ENCODE data around the gene DNASE2.

Gene DNASE2

DNA sequence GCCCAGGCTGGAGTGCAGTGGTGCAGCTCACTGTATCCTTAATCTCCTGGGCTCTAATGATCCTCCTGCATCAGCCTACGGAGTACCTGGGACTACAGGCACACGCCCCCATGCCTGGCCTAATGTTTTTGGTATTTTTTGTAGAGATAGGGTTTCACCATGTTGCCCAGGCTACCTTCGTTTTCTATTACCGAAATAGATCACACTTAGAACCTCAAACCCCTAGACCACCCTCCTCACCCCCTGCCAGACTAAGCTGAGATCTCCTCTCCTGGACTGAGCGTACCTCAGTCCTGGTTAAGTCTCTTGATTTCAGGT is 5.4 kb upstream of the DNASE2 start:
- DNase-seq (ENCODE audit: low read depth in 2 of 2), result no peak

GRCh38 chr19:12885749-12886650 is 4.8 kb upstream of the DNASE2 start:
- DNase-seq (ENCODE audit: low read depth in 2 of 2), result no peak

GRCh38 chr19:12884926-12885748 is 3.9 kb upstream of the DNASE2 start:
- peak; percentile 52 to 72 for DNase-seq (ENCODE audit: low read depth in 2 of 2)

DNA sequence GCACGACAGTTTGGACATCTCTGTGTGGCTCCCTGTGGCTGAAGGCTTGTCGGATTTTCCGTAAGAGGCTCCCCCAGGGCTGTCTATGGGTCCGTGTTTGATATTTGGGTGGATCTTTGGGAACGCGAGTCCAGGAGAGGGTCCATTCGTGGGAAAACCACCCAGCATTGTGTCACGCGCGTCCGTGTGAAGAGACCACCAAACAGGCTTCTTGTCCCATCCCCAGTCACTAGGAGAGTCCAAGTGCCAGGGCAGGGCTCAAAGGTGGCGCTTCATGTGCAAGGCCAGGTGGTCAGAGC is 3.3 kb upstream of the DNASE2 start:
- DNase-seq (ENCODE audit: low read depth in 2 of 2), result no peak

DNA sequence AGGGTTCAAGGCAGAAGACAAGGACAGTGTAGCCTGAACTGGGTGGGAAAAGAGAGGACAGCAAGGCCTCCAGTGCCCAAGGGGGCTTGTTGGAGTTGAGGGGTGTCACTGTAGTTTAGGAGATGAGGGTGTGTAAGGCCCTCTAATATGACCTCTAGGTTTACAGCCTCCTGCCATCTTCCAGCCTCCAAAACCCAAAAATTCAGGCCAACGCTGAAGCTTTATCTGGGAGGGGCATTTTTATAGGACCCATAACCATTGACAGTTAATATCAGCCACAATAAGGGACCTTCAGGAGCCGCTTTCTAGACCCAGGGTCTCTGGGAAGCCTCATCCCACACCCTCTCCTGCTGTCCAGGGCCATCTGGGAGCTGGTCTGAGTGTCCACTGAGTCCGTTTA is 3.0 kb upstream of the DNASE2 start:
- DNase-seq (ENCODE audit: low read depth in 2 of 2), result no peak

GRCh38 chr19:12882589-12882988 is 1.3 kb upstream of the DNASE2 start:
- no peak for DNase-seq (ENCODE audit: low read depth in 2 of 2)

- DNase-seq (ENCODE audit: low read depth in 2 of 2), result no peak
Observed at GRCh38 chr19:12880551-12881171, 588 bp downstream of the DNASE2 start.

GRCh38 chr19:12875086-12875485 is 6.2 kb downstream of the DNASE2 start:
- no peak for DNase-seq (ENCODE audit: low read depth in 2 of 2)

DNA sequence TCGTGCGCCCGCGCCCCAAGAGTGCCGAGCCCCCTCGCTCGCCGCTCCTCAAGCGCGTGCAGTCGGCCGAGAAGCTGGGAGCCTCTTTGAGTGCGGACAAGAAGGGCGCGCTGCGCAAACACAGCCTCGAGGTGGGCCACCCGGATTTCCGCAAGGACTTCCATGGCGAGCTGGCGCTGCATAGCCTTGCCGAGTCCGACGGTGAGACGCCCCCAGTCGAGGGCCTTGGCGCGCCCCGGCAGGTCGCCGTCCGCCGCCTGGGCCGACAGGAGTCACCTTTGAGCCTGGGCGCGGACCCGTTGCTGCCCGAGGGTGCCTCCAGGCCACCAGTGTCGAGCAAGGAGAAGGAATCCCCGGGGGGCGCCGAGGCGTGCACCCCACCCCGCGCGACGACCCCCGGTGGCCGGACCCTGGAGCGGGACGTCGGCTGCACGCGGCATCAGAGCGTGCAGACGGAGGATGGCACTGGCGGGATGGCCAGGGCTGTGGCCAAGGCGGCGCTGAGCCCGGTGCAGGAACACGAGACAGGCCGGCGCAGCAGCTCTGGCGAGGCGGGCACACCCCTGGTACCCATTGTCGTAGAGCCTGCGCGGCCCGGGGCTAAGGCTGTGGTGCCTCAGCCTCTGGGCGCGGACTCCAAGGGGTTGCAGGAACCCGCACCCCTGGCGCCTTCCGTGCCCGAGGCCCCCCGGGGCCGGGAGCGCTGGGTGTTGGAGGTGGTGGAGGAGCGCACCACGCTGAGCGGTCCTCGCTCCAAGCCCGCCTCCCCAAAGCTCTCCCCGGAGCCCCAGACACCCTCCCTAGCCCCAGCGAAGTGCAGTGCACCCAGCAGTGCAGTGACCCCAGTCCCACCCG is 7.1 kb downstream of the DNASE2 start:
- DNase-seq (ENCODE audit: low read depth in 2 of 2), result no peak

DNA sequence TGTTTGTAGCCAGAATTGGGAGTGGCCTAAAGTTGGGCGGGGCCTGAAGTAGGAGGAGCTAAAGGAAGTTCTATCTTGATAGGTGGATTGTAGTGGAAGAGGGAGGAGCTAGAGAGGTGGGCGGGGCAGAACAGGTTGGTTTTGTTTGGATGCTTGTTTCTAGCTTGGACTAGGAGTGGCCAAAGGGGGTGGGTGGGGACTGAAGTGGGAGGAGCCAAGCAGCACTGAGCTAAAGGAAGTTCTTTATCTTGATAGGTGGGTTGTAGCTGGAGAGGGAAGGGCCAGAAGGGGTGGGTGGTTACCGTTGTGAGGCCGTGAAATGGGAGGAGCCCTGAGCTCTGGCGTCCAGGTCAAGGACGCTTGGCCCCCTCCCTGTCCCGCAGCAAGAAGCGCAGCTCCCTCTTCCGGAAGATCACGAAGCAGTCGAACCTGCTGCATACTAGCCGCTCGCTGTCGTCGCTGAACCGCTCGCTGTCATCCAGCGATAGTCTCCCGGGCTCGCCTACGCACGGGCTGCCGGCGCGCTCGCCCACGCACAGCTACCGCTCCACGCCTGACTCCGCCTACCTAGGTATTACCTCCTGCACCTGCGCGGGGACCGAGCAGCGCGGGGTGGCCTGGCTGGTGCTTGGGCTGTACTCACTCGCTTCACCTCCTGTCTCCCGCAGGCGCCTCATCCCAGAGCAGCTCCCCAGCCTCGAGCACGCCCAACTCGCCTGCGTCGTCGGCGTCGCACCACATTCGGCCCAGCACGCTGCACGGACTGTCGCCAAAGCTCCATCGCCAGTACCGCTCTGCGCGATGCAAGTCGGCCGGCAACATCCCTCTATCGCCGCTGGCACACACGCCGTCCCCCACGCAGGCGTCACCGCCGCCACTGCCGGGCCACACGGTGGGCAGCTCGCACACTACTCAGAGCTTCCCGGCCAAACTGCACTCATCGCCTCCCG is 8.0 kb downstream of the DNASE2 start:
- DNase-seq (ENCODE audit: low read depth in 2 of 2), result no peak

DNA sequence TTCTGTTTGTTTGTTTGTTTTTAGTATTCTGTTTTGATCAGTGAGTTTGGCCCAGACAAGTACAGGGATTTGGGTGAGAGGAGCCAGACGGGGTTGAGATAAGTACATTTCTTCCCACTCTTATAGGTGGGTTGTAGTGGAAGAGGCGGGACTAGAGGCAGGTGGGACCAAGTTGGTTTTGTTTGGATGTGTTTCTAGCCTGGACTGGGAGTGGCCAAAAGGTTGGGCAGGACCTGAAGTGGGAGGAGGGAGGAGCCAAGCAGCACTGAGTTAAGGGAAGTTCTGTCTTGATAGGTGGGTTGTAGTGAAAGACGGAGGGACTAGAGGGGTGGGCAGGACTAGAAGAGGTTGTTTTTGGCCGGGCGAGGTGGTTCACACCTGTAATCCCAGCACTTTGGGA is 9.0 kb downstream of the DNASE2 start:
- DNase-seq (ENCODE audit: low read depth in 2 of 2), result no peak

DNA sequence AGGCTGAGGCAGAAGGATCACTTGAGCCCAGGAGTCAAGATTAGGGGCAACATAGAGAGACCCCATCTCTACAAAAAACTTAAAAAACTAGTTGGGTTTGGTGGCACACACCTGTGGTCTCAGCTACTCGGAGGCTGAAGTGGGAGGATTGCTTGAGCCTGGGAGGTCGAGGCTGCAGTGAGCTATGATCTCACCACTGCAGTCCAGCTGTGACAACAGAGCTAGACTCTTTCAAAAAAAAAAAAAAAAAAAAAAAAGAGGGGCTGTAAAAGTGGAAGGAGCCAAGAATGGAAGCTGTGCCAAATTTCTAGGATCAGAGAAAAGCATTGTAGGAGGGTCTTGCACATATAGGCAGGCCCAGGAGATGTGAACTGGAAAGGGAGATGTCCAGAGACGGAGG is 9.6 kb downstream of the DNASE2 start:
- DNase-seq (ENCODE audit: low read depth in 2 of 2), result no peak

GRCh38 chr19:12868540-12869112 is 12.6 kb downstream of the DNASE2 start:
- no peak for DNase-seq (ENCODE audit: low read depth in 2 of 2)

- peak in 1 of 2 donors; percentile 52 for DNase-seq (ENCODE audit: low read depth in 2 of 2)
Observed at GRCh38 chr19:12867120-12868099, 13.8 kb downstream of the DNASE2 start.

DNA sequence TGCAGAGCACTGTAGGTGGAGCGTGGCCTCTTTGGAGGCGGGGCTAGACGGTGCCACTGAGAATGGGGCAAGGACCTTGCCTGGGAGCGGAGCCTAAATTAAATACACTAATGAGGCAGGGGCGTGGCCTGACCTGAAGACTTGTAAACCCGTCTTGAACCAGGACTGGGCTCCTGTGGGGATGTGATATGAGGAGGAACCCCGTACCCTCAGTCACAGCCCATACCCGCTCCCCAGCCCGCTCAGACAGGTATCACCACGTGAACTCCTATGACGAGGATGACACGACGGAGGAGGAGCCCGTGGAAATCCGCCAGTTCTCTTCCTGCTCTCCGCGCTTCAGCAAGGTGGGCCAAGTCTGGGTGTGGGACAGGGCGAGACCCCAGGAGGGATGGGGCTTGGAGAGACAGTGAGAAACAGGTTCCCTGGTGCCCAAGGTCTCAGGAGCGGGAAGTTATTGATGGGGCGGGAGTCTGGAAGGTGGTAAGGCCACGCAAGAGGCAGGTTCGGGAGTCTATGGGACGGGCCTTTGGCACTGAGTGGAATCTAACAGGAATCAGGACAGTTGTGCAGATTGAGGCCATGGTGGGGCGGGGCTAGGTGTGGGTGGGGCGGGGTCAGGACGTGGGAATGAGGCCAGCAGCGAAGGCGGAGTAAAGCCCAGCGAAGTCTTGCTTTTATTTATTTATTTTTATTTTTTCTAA is 14.7 kb downstream of the DNASE2 start:
- no peak for DNase-seq (ENCODE audit: low read depth in 2 of 2)

DNA sequence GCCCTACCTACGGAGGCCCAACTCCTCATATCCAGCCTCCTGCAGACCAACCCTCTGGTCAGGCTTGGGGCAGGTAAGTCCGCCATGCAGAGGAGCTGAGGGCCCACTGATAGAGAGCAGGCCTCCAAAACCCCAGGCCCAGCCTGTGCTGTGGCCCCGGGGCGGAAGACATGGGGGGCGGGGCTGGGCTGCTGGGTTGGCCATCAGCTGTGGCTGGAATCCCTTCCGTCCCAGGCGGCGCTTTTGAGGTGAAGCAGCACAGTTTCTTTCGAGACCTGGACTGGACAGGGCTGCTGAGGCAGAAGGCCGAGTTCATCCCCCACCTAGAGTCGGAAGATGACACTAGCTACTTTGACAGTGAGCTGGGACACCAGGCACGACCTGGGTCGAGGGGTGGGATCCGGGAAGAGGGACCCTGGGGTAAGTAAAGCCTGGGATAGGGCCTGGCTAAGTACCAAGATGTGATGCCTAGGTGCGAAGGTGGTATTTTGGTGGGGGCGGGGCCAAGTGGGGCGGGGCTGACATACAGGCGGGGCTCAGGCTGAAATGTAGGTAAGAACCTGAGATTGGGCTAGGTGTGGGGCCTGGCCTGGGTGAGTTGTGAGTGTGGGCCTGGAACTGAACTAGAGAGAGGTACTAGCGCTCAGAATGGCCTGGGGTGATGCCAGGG is 15.4 kb downstream of the DNASE2 start:
- DNase-seq (ENCODE audit: low read depth in 2 of 2), result no peak

- DNase-seq (ENCODE audit: low read depth in 2 of 2), result no peak
Observed at GRCh38 chr19:12864721-12865715, 16.2 kb downstream of the DNASE2 start.
